ENCODE results near the gene ZNF44.

The ZNF44 gene

GRCh38 chr19:12222980-12223630, 71.6 kb downstream of the ZNF44 start:
- no peak for DNase-seq (ENCODE audit: low read depth)
- H3K4me3 ChIP-seq (ENCODE audit: low read depth, low read length), result no peak overlapping the region
- TF ChIP-seq, protein P1, sequence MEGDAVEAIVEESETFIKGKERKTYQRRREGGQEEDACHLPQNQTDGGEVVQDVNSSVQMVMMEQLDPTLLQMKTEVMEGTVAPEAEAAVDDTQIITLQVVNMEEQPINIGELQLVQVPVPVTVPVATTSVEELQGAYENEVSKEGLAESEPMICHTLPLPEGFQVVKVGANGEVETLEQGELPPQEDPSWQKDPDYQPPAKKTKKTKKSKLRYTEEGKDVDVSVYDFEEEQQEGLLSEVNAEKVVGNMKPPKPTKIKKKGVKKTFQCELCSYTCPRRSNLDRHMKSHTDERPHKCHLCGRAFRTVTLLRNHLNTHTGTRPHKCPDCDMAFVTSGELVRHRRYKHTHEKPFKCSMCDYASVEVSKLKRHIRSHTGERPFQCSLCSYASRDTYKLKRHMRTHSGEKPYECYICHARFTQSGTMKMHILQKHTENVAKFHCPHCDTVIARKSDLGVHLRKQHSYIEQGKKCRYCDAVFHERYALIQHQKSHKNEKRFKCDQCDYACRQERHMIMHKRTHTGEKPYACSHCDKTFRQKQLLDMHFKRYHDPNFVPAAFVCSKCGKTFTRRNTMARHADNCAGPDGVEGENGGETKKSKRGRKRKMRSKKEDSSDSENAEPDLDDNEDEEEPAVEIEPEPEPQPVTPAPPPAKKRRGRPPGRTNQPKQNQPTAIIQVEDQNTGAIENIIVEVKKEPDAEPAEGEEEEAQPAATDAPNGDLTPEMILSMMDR (IDR thresholded peaks at IDR 0.05; ENCODE audit: control insufficient read depth, extremely low read depth, insufficient read depth), result no peak
